ENCODE results near the gene LRFN2. TPM values are rescaled to one million over a fixed set of nuclear protein-coding genes. Genes with fewer than 3 reads are reported as not detected.

Gene LRFN2
- total RNA-seq, 2 experiments from 2014 or later, result 0.08 TPM; not detected in 1

DNA sequence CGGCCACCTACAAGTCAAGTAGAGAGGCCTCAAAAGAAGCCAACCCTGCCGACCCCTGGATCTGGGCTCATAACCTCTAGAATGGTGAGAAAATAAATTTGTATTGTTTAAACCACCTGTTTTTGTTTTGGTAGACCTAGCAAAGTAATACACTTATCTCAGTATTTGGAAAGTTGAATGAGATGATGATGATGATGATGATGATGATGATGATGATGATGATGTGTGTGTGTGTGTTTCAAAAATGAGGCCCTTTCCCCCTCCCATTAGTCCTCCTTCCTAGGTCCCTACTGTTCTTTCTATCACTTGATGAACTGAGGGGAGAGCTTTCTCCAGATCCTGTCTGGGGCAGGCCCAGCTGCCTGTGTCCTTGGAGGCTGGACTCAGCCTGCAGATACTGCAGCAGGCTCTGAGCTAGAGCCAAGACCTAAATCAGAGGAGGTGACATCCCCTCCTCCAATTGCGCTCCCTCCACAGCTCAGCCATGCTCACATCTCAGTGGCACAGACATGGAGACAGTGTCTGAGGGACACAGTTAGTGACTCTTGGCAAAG lies 120.1 kb downstream of the LRFN2 start:
- Mint-ChIP-seq H3K9me3 (no peaks in the 10 kb centered on the region), H3K4me3 (no peak overlapping the region), H3K36me3 (ENCODE audit: low read depth) (no peaks in the 10 kb centered on the region), H3K4me1 (no peaks in the 10 kb centered on the region), H3K27ac (no peak overlapping the region), H3K27me3 (peaks cover 2% of the 10 kb centered on the region)
- no peak for DNase-seq
- CTCF ChIA-PET, result no interaction called here
- POLR2A ChIA-PET, result no interaction called here

DNA sequence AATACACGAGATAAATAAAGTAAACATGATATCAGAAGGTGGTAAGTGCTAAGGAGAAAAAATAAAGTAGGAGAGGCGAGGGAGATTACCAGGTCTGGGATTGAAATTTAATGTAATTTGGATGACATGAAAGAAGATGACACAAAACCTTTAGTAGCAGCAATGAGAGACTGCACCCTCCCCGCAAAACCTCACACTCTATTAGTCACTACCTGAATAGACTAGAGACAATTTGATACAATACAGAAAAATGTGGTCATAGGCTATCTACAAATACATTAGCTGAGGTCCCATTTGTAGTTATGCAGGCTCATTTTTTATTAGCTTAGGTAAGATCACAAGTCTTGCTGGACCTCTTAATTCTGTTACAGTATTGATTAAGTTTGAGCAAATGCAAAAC lies 125.5 kb downstream of the LRFN2 start:
- no peaks in the 10 kb centered on the region for H3K4me1 Mint-ChIP-seq
- ChIA-PET CTCF (no interaction called here), POLR2A (no interaction called here)
- H3K9me3 Mint-ChIP-seq, result no peaks in the 10 kb centered on the region
- H3K27me3 Mint-ChIP-seq, result peaks cover 2% of the 10 kb centered on the region
- DNase-seq, result no peak
- H3K27ac Mint-ChIP-seq, result no peak overlapping the region
- no peaks in the 10 kb centered on the region for H3K36me3 Mint-ChIP-seq (ENCODE audit: low read depth)
- H3K4me3 Mint-ChIP-seq, result no peak overlapping the region

DNA sequence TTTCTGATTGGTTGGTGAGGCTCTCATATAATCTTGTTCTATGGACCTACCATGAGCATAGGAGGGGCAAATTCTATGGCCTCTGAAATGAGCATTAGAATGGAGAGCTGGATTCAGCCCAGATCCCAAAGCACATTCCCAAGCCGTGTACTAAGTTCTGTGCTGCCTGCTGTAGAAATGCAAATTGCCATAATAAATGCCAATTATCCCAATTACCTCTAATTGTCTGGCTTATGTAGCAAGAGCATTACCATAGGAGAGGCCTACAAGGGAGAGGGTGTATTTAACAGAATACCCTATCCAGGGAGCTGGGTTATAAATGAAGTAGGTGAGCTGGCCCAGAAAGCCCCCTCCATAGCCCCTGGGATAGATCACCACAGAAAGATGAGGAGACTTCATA lies 126.8 kb downstream of the LRFN2 start:
- no peak overlapping the region for H3K4me3 Mint-ChIP-seq
- H3K27me3 Mint-ChIP-seq, result peaks cover 2% of the 10 kb centered on the region
- ChIA-PET POLR2A (no interaction called here), CTCF (no interaction called here)
- H3K4me1 Mint-ChIP-seq, result no peaks in the 10 kb centered on the region
- no peak overlapping the region for H3K27ac Mint-ChIP-seq
- no peaks in the 10 kb centered on the region for H3K36me3 Mint-ChIP-seq (ENCODE audit: low read depth)
- H3K9me3 Mint-ChIP-seq, result no peaks in the 10 kb centered on the region
- no peak for DNase-seq

DNA sequence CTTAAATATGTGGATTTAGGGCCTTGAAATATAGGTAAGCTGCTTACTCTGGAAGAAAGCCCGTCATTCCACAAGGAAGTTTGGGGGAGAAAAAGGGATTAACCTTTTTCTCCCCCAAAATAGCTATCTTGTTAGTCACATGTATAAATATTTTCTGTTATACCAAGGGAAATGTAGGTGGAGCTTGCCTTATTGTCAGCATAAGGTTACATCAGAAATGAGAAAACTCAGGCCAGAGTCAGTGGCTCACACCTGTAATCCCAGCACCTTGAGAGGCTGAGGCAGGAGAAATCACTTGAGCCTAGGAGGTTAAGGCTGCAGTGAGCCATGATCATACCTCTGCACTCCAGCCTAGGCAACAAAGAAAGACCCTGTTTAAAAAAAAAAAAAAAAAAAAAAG lies 129.9 kb downstream of the LRFN2 start:
- Mint-ChIP-seq H3K27ac (no peak overlapping the region), H3K9me3 (no peaks in the 10 kb centered on the region), H3K36me3 (ENCODE audit: low read depth) (no peaks in the 10 kb centered on the region), H3K4me3 (no peak overlapping the region), H3K27me3 (peaks cover 2% of the 10 kb centered on the region), H3K4me1 (no peaks in the 10 kb centered on the region)
- ChIA-PET POLR2A (no interaction called here), CTCF (no interaction called here)
- DNase-seq, result no peak

DNA sequence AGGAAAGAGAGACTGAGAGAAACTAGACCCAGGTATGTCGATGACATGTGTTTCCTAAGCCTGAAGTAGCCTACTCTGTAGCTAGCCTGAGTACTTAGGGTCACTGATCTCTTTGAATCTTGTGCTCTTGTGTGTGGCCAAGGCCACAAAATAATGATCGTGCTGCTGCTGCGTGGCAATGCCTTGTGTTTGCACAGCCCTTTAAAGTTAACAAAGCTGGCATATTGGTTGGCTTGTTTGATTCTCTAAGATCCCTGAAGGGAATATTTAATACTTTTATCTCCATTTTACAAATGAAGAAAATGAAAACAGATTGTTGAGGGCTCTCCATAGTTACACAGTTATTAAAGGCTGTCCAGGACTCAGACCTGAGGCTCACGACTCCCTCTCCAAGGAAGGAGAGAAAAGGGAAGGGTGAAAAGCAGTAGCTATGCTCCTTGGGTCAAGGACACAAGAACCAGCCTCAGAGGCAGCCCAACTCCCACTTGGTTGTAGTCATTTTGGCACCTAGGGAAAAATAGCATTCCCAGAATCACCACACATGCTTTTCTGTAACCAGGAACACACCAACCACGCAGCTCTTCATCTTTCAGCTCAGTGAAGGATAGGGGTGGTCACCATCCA lies 130.7 kb downstream of the LRFN2 start:
- no peaks in the 10 kb centered on the region for H3K9me3 Mint-ChIP-seq
- H3K27me3 Mint-ChIP-seq, result peaks cover 2% of the 10 kb centered on the region
- DNase-seq, result no peak
- H3K4me1 Mint-ChIP-seq, result no peaks in the 10 kb centered on the region
- H3K36me3 Mint-ChIP-seq (ENCODE audit: low read depth), result no peaks in the 10 kb centered on the region
- ChIA-PET CTCF (no interaction called here), POLR2A (no interaction called here)
- H3K4me3 Mint-ChIP-seq, result no peak overlapping the region
- H3K27ac Mint-ChIP-seq, result no peak overlapping the region

DNA sequence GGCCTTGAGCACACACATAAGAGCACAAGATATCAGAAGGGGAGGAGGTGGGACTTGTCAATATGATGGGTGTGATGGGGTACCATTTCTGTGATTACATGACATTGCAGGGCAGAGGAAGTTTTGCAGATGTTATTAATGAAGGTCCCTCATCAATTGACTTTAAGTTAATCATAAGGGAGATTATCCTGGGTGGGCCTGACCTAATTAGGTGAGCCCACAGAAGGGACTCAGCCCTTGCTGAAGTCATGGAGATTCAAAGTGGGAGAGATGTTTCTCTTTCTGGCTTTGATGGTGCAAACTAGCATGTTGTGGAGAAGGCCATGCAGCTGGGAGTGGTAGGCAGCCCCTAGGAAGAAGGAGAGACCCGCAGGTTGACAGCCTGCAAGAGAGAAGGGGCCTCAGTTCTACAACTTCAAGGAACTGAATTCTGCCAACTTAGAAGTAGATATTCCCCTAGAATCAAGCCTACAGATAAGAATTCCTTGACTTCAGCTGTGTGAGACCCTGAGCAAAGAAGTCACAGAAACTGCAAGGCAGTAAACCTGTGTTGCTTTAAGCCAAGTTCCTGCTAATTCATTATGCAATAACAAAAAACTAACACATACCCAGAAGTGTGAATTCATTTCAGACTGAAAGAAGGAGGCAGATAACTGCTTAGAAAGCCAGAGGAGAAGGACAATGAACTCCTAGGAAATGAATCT lies 131.3 kb downstream of the LRFN2 start:
- no peak overlapping the region for H3K27ac Mint-ChIP-seq
- POLR2A ChIA-PET, result no interaction called here

DNA sequence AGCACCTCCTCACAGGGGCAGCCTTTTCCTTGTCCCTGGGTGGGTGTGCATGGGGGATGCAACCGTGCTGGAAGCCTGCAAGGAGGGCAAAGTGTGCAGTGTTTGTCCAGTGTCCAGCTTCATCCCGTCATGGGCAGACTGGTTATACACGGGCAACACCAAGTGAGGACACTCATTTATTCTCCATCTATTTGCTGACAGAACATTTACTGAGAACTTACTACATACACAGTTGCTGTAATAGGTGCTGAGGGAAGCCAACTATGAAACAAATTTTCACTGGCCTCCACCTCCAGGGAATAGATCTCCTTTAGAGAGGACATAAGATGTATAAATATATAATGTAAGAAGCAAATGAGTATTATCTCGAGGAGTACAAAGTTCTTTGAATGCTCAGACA lies 136.7 kb downstream of the LRFN2 start:
- peaks cover 4% of the 10 kb centered on the region for H3K27me3 Mint-ChIP-seq
- no peak for DNase-seq
- no peak overlapping the region for H3K4me3 Mint-ChIP-seq
- H3K27ac Mint-ChIP-seq, result no peak overlapping the region
- CTCF ChIA-PET, result no interaction called here
- POLR2A ChIA-PET, result no interaction called here
- H3K36me3 Mint-ChIP-seq (ENCODE audit: low read depth), result no peaks in the 10 kb centered on the region
- no peaks in the 10 kb centered on the region for H3K9me3 Mint-ChIP-seq
- no peaks in the 10 kb centered on the region for H3K4me1 Mint-ChIP-seq

More for the DNA sequence above, 131.3 kb downstream of the LRFN2 start:
- H3K9me3 Mint-ChIP-seq, result no peaks in the 10 kb centered on the region
- no peaks in the 10 kb centered on the region for H3K36me3 Mint-ChIP-seq (ENCODE audit: low read depth)
- H3K4me1 Mint-ChIP-seq, result no peaks in the 10 kb centered on the region
- H3K27me3 Mint-ChIP-seq, result peaks cover 2% of the 10 kb centered on the region
- H3K4me3 Mint-ChIP-seq, result no peak overlapping the region
- CTCF ChIA-PET, result no interaction called here
- DNase-seq, result no peak

DNA sequence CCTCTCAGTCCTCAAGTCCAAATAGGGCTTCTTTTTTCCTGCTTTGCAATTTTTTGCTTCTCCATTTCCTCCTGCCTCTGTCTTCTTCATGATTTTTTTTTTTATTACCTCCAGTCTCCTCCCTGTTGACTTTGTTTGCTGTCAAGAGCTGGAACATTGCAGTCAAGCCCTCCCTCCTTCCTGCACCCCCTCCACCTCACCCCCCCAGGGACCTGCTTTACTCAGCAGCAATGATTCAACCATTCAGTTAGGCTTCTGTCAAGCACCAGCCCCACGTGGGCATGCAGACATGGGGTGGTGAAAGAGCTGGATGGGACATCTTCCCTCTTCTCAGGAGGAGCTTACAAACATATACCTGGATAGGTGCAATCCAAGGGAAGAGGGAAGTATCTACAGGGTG lies 142.4 kb downstream of the LRFN2 start:
- Mint-ChIP-seq H3K4me3 (no peak overlapping the region), H3K27ac (no peak overlapping the region), H3K27me3 (peaks cover 4% of the 10 kb centered on the region), H3K9me3 (no peaks in the 10 kb centered on the region), H3K36me3 (ENCODE audit: low read depth) (no peaks in the 10 kb centered on the region), H3K4me1 (no peaks in the 10 kb centered on the region)
- POLR2A ChIA-PET, result no interaction called here
- DNase-seq, result no peak
- CTCF ChIA-PET, result no interaction called here

DNA sequence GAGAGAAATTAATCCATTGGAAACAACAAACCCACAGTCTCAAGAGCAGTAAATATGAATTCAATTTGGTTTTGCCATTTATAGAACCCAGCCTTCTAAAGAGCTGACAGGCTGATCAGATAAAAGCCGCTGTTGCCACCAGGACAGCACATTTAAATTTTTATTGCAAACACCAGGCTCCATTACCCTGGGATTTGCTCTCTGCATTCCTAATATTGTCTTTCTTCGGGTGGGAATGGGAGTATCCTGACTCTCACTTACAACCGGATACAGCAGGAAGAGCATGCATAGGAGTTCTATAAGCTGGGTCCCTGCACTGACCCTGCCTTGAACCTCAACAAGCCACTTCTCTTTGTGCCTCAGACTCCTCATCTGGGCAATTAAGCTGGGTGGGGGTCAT lies 142.9 kb downstream of the LRFN2 start:
- ChIA-PET CTCF (no interaction called here), POLR2A (no interaction called here)
- Mint-ChIP-seq H3K27me3 (peaks cover 4% of the 10 kb centered on the region), H3K9me3 (no peaks in the 10 kb centered on the region), H3K36me3 (ENCODE audit: low read depth) (no peaks in the 10 kb centered on the region), H3K27ac (no peak overlapping the region), H3K4me3 (no peak overlapping the region), H3K4me1 (peaks cover 1% of the 10 kb centered on the region)
- DNase-seq, result no peak

DNA sequence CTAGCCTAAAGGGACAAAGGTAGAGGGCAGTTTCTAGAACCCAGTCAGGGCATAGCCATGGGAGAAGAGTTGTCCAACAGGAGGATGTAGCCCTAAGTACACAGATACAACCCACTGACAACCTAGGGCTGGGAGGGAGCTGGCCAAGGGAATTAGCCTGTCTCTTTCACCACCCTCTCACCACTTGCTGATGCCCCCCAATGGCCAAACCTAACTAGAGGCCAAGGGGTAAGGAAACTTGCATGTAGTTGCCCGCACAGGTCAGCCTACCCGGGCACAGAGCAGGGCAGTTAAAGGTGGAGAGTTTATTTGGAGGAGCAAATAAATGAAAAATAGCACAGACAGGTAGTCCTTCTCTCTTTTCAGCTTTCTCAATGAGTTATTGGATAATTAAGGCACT lies 143.3 kb downstream of the LRFN2 start:
- Mint-ChIP-seq H3K27me3 (peaks cover 3% of the 10 kb centered on the region), H3K9me3 (no peaks in the 10 kb centered on the region), H3K27ac (no peak overlapping the region), H3K4me1 (peaks cover 1% of the 10 kb centered on the region), H3K4me3 (no peak overlapping the region), H3K36me3 (ENCODE audit: low read depth) (no peaks in the 10 kb centered on the region)
- ChIA-PET POLR2A (no interaction called here), CTCF (no interaction called here)
- no peak for DNase-seq

DNA sequence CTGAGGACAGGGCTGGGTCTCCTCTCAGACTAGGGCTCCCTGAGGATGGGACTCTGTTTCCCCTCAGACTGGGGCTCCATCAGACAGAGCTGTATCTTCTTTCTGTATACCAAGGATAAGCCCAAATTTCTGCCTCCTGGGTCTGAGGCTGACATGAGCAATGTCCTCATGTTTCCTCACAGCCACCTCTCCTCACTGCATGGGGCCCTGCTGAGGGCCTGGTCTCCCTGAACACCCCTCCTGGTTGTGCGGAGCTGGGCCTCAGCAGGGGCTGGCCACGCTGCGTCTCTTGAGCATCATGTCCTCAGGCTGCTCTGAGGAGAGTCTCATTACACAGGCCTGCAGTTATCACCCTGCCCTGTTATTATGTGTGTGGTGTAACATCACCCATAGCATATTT lies 144.6 kb downstream of the LRFN2 start:
- Mint-ChIP-seq H3K4me3 (no peak overlapping the region), H3K9me3 (no peaks in the 10 kb centered on the region), H3K27ac (no peak overlapping the region), H3K27me3 (peaks cover 2% of the 10 kb centered on the region), H3K4me1 (peaks cover 1% of the 10 kb centered on the region), H3K36me3 (ENCODE audit: low read depth) (no peaks in the 10 kb centered on the region)
- CTCF ChIA-PET, result no interaction called here
- POLR2A ChIA-PET, result no interaction called here
- no peak for DNase-seq

DNA sequence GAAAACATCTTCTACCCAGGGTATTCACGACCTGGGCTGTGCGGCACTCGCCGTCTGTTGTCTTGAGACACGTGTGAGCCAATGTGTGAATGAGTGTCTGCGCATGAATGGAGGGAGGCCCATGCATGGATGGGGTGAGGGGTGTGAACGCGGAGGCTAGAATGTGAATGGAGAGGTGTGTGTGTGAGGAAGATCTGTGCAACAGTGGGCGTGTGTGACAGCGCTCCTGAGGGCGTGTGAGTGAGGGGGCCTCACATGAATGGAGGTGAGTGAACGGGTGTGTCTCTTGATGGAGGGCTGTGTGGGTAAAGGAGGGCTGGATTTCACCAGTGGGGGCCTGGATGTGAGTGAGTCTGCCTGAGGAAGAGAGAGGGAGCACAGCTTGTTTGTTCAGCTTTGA lies 146.0 kb downstream of the LRFN2 start:
- no peak for DNase-seq
- ChIA-PET POLR2A (no interaction called here), CTCF (no interaction called here)
- Mint-ChIP-seq H3K4me3 (no peak overlapping the region), H3K36me3 (ENCODE audit: low read depth) (no peaks in the 10 kb centered on the region), H3K27ac (no peak overlapping the region), H3K27me3 (peaks cover 2% of the 10 kb centered on the region), H3K4me1 (peaks cover 10% of the 10 kb centered on the region), H3K9me3 (no peaks in the 10 kb centered on the region)

DNA sequence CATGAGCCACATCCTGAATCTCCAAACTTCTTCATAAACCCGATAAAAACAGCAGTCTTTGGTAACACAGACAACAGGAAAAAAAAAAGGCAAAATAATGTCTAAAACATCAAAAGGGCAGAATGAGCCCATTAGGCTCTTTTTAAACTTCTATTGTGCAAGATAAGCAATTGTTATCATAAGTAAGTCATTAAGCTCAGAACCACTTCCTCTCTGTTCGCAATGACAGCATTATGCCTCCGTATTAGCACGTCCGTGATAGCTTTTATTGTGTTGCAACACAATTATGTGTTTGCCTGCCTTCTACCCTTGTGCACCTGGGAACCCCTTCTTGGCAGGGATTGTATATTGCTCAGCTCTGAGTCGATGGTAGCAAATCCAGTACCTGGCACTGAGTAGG lies 147.1 kb downstream of the LRFN2 start:
- Mint-ChIP-seq H3K36me3 (ENCODE audit: low read depth) (no peaks in the 10 kb centered on the region), H3K4me3 (no peak overlapping the region), H3K4me1 (peaks cover 10% of the 10 kb centered on the region), H3K27ac (no peak overlapping the region), H3K27me3 (peaks cover 2% of the 10 kb centered on the region), H3K9me3 (no peaks in the 10 kb centered on the region)
- CTCF ChIA-PET, result no interaction called here
- POLR2A ChIA-PET, result no interaction called here
- DNase-seq, result no peak

DNA sequence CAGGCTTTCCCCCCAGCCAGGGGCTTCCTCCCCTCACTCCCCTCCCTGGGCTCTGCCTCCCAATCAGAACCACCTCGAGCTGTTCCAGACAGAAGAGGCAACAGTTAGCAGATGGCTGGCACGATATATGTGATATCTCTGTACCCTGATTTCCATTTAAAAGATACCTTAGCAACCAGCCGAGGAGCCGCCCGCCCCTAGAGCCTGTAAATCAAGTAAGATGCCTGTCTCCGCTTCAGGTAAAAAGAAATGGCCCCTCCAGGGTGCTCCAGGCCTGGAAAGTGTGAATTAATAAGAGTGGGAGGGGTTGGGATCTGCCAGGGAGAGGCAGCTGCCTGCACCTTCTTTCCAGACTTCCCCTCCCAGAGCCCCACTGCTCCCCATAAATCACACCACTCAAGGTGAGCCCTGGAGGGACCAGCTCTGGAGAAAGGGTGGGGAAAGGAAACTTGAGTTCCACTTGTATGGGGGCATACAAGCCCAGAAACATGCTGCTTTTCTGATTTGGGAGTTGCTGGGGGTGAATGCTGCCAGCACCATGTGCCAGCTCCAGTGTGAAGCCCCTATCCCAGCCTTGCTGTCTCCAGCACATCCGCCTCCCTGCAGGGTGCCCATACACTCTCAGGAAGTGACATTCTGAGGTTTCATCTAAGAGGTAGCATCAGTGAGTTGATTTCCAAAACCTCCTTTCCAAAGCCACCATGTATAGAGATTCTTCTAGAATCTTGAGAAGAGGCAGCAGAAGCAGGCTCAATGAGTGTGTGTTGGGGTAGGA lies 148.0 kb downstream of the LRFN2 start:
- no peak for DNase-seq
- no peak overlapping the region for H3K27ac Mint-ChIP-seq
- CTCF ChIA-PET, result no interaction called here
- H3K4me3 Mint-ChIP-seq, result no peak overlapping the region
- H3K36me3 Mint-ChIP-seq (ENCODE audit: low read depth), result no peaks in the 10 kb centered on the region
- POLR2A ChIA-PET, result no interaction called here
- H3K4me1 Mint-ChIP-seq, result peaks cover 10% of the 10 kb centered on the region
- no peaks in the 10 kb centered on the region for H3K9me3 Mint-ChIP-seq
- no peaks in the 10 kb centered on the region for H3K27me3 Mint-ChIP-seq

All from activated CD4-positive, alpha-beta memory T cell treated with anti-CD3 and anti-CD28 coated beads, Interleukin-2, amount 10 ng/mL, durations not matched to agents 7 days and 5 days (primary cell).